Karpas-422 (cell line): ENCODE results near the gene ADAMTS10. TPM values are rescaled to one million over a fixed set of nuclear protein-coding genes. Genes with fewer than 3 reads are reported as not detected.
"Not testable (repeated sequence)": the region's sequence is repeated elsewhere in the genome, so short reads cannot be mapped to it uniquely, and the experiment has no call there.

Experiments
- DNase-seq: peaks from one replicate; pipeline ENCODE4 v3.0.0-alpha.2; 2015
- H2AFZ ChIP-seq: fragments of 200-600 bp; sonication (generic); 2 replicates; pipeline ENCODE4 v1.6.1; 2014; ENCODE audit warnings: antibody characterized with exemption, low read length, mixed read lengths
- H3K27ac ChIP-seq: fragments of 200-600 bp; sonication (generic); 2 replicates; pipeline ENCODE4 v1.5.1; 2014; ENCODE audit warnings: mild to moderate bottlenecking, low read length, moderate library complexity
- H3K27me3 ChIP-seq: fragments of 200-600 bp; sonication (generic); 2 replicates; pipeline ENCODE4 v1.6.1; 2014; ENCODE audit warnings: low read length, mixed read lengths
- H3K36me3 ChIP-seq: fragments of 200-600 bp; sonication (generic); 2 replicates; pipeline ENCODE4 v1.6.1; 2014; ENCODE audit warnings: low read length, mixed read lengths; ENCODE audit not compliant: insufficient read depth
- H3K4me1 ChIP-seq: fragments of 200-600 bp; sonication (generic); 2 replicates; pipeline ENCODE4 v1.6.1; 2014; ENCODE audit warnings: mild to moderate bottlenecking, low read length, mixed read lengths
- H3K4me2 ChIP-seq: fragments of 200-600 bp; sonication (generic); 2 replicates; pipeline ENCODE4 v1.6.1; 2014; ENCODE audit warnings: low read length, low read depth, mild to moderate bottlenecking; ENCODE audit not compliant: poor library complexity, severe bottlenecking
- H3K4me3 ChIP-seq: fragments of 200-600 bp; sonication (generic); 2 replicates; pipeline ENCODE4 v1.5.1; 2014; ENCODE audit warnings: mild to moderate bottlenecking, antibody characterized with exemption, low read length, mixed read lengths
- H3K79me2 ChIP-seq: fragments of 200-600 bp; sonication (generic); 2 replicates; pipeline ENCODE4 v1.6.1; 2014; ENCODE audit warnings: mild to moderate bottlenecking, low read length, mixed read lengths
- H3K9ac ChIP-seq: fragments of 200-600 bp; sonication (generic); 2 replicates; pipeline ENCODE4 v1.6.0; 2014; ENCODE audit warnings: low read length
- H3K9me2 ChIP-seq: fragments of 200-600 bp; sonication (generic), shearing (Covaris generic); replicated peaks from 2 replicates; pipeline ENCODE4 v1.6.0; 2014; ENCODE audit warnings: mild to moderate bottlenecking, low read length, moderate library complexity; ENCODE audit not compliant: insufficient read depth
- H3K9me3 ChIP-seq: fragments of 300-700, 200-600 bp; sonication (generic); 2 replicates; pipeline ENCODE4 v1.6.1; 2014; ENCODE audit warnings: low read length, mixed read lengths
- H4K20me1 ChIP-seq: fragments of 200-600 bp; sonication (generic); 2 replicates; pipeline ENCODE4 v1.6.1; 2014; ENCODE audit warnings: mild to moderate bottlenecking, antibody characterized with exemption, low read length, low read depth; ENCODE audit not compliant: insufficient read depth
- total RNA-seq: library from RNA; depleted of rRNA; stranded (reverse); fragments of >200 nt; shearing (Covaris generic); gene quantifications from 2 replicates; pipeline ENCODE4 v1.2.3, GENCODE V29; 2014; ENCODE audit warnings: low replicate concordance

Gene ADAMTS10
- total RNA-seq, 1 experiment from 2014 or later, result not detected

GRCh38 chr19:8630796-8631424 is 20.4 kb upstream of the ADAMTS10 start:
- H3K9ac ChIP-seq, result no peak overlapping the region
- H3K79me2 ChIP-seq, result no peaks in the 10 kb centered on the region
- no peaks in the 10 kb centered on the region for H3K36me3 ChIP-seq
- H4K20me1 ChIP-seq, result no peaks in the 10 kb centered on the region
- no peaks in the 10 kb centered on the region for H3K9me3 ChIP-seq
- no peak overlapping the region for H3K4me2 ChIP-seq
- H3K27ac ChIP-seq, result no peak overlapping the region
- no peaks in the 10 kb centered on the region for H3K9me2 ChIP-seq
- no peaks in the 10 kb centered on the region for H3K27me3 ChIP-seq
- H3K4me3 ChIP-seq, result no peak overlapping the region
- no peak for DNase-seq
- no peak overlapping the region for H2AFZ ChIP-seq
- H3K4me1 ChIP-seq, result no peaks in the 10 kb centered on the region

DNA sequence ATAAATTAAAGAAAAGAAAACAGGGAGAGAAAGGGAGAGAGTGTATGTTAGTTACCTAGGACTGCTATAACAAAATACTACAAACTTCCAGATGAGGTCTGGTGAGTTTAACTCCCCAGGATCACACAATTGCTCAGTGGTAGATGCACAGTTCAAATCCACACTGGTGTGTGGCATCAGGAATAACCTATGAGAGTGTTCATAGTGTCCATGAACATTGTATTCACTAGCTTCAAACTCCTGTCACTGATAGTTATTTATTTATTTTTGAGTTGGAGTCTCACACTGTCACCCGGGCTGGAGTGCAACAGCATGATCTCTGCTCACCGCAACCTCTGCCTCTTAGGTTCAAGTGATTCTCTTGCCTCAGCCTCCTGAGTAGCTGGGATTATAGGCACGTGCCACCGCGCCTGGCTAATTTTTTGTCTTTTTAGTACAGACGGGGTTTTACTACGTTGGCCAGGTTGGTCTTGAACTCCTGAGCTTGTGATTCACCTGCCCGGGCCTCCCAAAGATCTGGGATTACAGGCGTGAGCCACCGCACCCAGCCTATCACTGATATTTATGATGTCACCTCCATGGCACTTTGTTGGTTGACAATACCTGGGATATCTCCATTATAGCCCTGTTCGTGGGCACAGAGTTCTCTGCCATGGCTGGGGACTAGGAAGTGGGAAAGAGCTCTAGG is 19.6 kb upstream of the ADAMTS10 start, which contains the start of gene NFILZ:
Gene NFILZ (plus strand): TSS at position 638 of the 688 bp plus-strand sequence. CDS start 46,133 bp downstream, outside the sequence.
- no peak within 1 kb of the TSS for H3K9ac ChIP-seq
- H3K4me1 ChIP-seq, result no peaks in the 10 kb centered on the region
- no peak within 1 kb of the TSS for H3K4me3 ChIP-seq
- H3K9me2 ChIP-seq, result no peaks in the 10 kb centered on the region
- no peaks in the 10 kb centered on the region for H3K27me3 ChIP-seq
- no peaks in the 10 kb centered on the region for H4K20me1 ChIP-seq
- H3K27ac ChIP-seq, result no peak within 1 kb of the TSS
- H3K9me3 ChIP-seq, result no peaks in the 10 kb centered on the region
- no peak within 1 kb of the TSS for H2AFZ ChIP-seq
- no peaks in the 10 kb centered on the region for H3K79me2 ChIP-seq
- no peak within 1 kb of the TSS for H3K4me2 ChIP-seq
- no peaks in the 10 kb centered on the region for H3K36me3 ChIP-seq
- DNase-seq, result no peak

DNA sequence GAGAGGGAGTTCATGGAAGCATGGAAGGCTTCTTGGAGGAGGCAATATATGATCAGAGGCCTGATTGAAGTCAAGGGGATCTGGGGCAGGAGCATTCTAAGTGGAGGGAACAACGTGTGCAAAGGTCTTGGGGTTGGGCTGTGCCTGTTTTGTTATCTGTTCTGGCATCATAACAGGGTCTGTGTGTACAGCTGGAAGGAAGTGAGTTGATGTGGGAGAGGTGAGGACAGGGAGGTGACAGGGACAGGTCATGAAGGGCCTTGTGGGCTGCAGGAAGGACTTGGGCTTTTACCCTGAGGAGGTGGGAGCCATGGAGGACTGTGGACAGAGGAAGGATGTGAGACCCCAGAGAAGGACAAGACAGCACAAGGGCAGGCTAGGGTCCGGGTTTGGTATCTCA is 18.7 kb upstream of the ADAMTS10 start:
- no peak overlapping the region for H3K27ac ChIP-seq
- no peaks in the 10 kb centered on the region for H3K79me2 ChIP-seq
- H3K4me2 ChIP-seq, result no peak overlapping the region
- no peaks in the 10 kb centered on the region for H4K20me1 ChIP-seq
- no peak overlapping the region for H2AFZ ChIP-seq
- no peaks in the 10 kb centered on the region for H3K9me3 ChIP-seq
- H3K9ac ChIP-seq, result no peak overlapping the region
- H3K27me3 ChIP-seq, result no peaks in the 10 kb centered on the region
- no peaks in the 10 kb centered on the region for H3K36me3 ChIP-seq
- H3K9me2 ChIP-seq, result no peaks in the 10 kb centered on the region
- DNase-seq, result no peak
- no peak overlapping the region for H3K4me3 ChIP-seq
- H3K4me1 ChIP-seq, result no peaks in the 10 kb centered on the region

GRCh38 chr19:8626842-8627241 is 16.3 kb upstream of the ADAMTS10 start:
- Histone ChIP-seq H3K9me3 (no peaks in the 10 kb centered on the region), H3K4me1 (no peaks in the 10 kb centered on the region), H2AFZ (no peak overlapping the region), H3K4me2 (no peak overlapping the region), H3K9ac (no peak overlapping the region), H3K79me2 (no peaks in the 10 kb centered on the region), H3K36me3 (no peaks in the 10 kb centered on the region), H4K20me1 (no peaks in the 10 kb centered on the region), H3K9me2 (no peaks in the 10 kb centered on the region), H3K27me3 (no peaks in the 10 kb centered on the region), H3K4me3 (no peak overlapping the region), H3K27ac (no peak overlapping the region)
- DNase-seq, result no peak

- H3K9me2 ChIP-seq, DNase-seq, H3K27me3 ChIP-seq, H3K4me2 ChIP-seq, H2AFZ ChIP-seq, H3K4me3 ChIP-seq, H3K36me3 ChIP-seq, H3K27ac ChIP-seq, H3K9ac ChIP-seq, H4K20me1 ChIP-seq, H3K79me2 ChIP-seq, H3K4me1 ChIP-seq, H3K9me3 ChIP-seq: not testable (repeated sequence)
These were observed 12.4 kb upstream of the ADAMTS10 start for GRCh38 chr19:8622886-8623285.

DNA sequence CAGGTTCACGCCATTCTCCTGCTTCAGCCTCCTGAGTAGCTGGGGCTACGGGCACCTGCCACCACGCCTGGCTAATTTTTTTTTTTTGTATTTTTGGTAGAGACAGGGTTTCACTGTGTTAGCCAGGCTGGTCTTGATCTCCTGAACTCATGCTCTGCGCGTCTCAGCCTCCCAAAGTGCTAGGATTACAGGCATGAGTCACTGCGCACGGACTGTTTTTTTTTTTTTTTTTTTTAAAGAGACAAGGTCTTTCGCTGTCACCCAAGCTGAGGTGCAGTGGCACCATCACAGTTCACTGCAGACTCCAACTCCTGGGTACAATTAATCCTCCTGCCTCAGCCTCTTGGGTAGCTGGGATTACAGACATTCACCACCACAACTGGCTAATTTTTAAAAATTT is 8.2 kb upstream of the ADAMTS10 start:
- Histone ChIP-seq H3K36me3 (no peaks in the 10 kb centered on the region), H4K20me1 (no peaks in the 10 kb centered on the region), H3K27ac (no peak overlapping the region), H3K9ac (no peak overlapping the region), H2AFZ (no peak overlapping the region), H3K4me3 (no peak overlapping the region), H3K79me2 (no peaks in the 10 kb centered on the region), H3K9me3 (no peaks in the 10 kb centered on the region), H3K9me2 (no peaks in the 10 kb centered on the region), H3K27me3 (no peaks in the 10 kb centered on the region), H3K4me1 (no peaks in the 10 kb centered on the region), H3K4me2 (no peak overlapping the region)
- no peak for DNase-seq

- no peak overlapping the region for H2AFZ ChIP-seq
- H3K9me3 ChIP-seq, result no peaks in the 10 kb centered on the region
- no peak overlapping the region for H3K4me3 ChIP-seq
- H3K79me2 ChIP-seq, result no peaks in the 10 kb centered on the region
- no peaks in the 10 kb centered on the region for H3K9me2 ChIP-seq
- DNase-seq, result no peak
- H3K9ac ChIP-seq, result no peak overlapping the region
- no peak overlapping the region for H3K4me2 ChIP-seq
- H3K4me1 ChIP-seq, result no peaks in the 10 kb centered on the region
- H4K20me1 ChIP-seq, result no peaks in the 10 kb centered on the region
- no peaks in the 10 kb centered on the region for H3K36me3 ChIP-seq
- no peak overlapping the region for H3K27ac ChIP-seq
- no peaks in the 10 kb centered on the region for H3K27me3 ChIP-seq
These were observed 7.5 kb upstream of the ADAMTS10 start for GRCh38 chr19:8617984-8618383.

- not testable (repeated sequence) for H3K36me3 ChIP-seq, H3K4me1 ChIP-seq, H3K9me2 ChIP-seq, H4K20me1 ChIP-seq, H3K27ac ChIP-seq, H3K27me3 ChIP-seq, H3K79me2 ChIP-seq, DNase-seq, H3K9ac ChIP-seq, H3K9me3 ChIP-seq, H2AFZ ChIP-seq, H3K4me3 ChIP-seq, H3K4me2 ChIP-seq
These were observed 6.8 kb upstream of the ADAMTS10 start for GRCh38 chr19:8617325-8617724.
